IMR-90 (cell line): ENCODE measurements around the gene ABCB4. TPM values are rescaled to one million over a fixed set of nuclear protein-coding genes. Genes with fewer than 3 reads are reported as not detected.

ENCODE experiments used
- ATAC-seq: fragments of 200-7000 bp; cut with Tn5 transposase; 2 replicates; pipeline ENCODE4 v1.9.1; 2020; ENCODE audit warnings: low read depth, mild to moderate bottlenecking, moderate library complexity
- BruUV-seq: library from RNA; stranded (reverse); fragments of 400-500 nt; replicated peaks from 2 replicates; lab custom pipeline; 2021; lab: Mats Ljungman, UMichigan
- CTCF ChIA-PET: fragments of 300-600 bp; formaldehyde crosslinking; extraction: SDS; loops from one replicate; lab custom pipeline; 2021; ENCODE audit warnings: antibody characterized with exemption; lab: Yijun Ruan, JAX
- POLR2A ChIA-PET: fragments of 300-600 bp; sonication (Branson Sonifier 250); formaldehyde crosslinking; loops from one replicate; lab custom pipeline; 2022; ENCODE audit warnings: antibody characterized with exemption; ENCODE audit not compliant: unreplicated experiment; lab: Charles Lee
- DNase-seq: peaks from one replicate; pipeline ENCODE4 v3.0.0; 2013
- H2AFZ ChIP-seq: replicated peaks from 2 replicates; pipeline ENCODE3; 2013; ENCODE audit warnings: low read length, mild to moderate bottlenecking; ENCODE audit not compliant: poor library complexity
- H2AK5ac ChIP-seq: 2 replicates; pipeline ENCODE4 v1.6.1; 2013; ENCODE audit warnings: low read depth, low read length, inconsistent platforms
- H2AK9ac ChIP-seq: replicated peaks from 2 replicates; pipeline ENCODE3; 2013; ENCODE audit warnings: mild to moderate bottlenecking, low read depth, low read length, moderate library complexity; ENCODE audit not compliant: poor library complexity
- H2BK120ac ChIP-seq: 2 replicates; pipeline ENCODE4 v1.6.1; 2013; ENCODE audit warnings: low read depth, low read length, inconsistent platforms
- H2BK15ac ChIP-seq: 3 replicates; pipeline ENCODE4 v1.6.1; 2013; ENCODE audit warnings: low read depth, low read length, inconsistent platforms
- H2BK20ac ChIP-seq: 2 replicates; pipeline ENCODE4 v1.6.1; 2013; ENCODE audit warnings: low read depth, mild to moderate bottlenecking, inconsistent platforms, low read length, moderate library complexity
- H2BK5ac ChIP-seq: 2 replicates; pipeline ENCODE4 v1.6.1; 2013; ENCODE audit warnings: mild to moderate bottlenecking, low read depth, low read length, inconsistent platforms; ENCODE audit not compliant: poor library complexity, severe bottlenecking
- H3K14ac ChIP-seq: replicated peaks from 2 replicates; pipeline ENCODE4 v1.6.1; 2013; ENCODE audit warnings: low read depth, low read length, inconsistent platforms
- H3K18ac ChIP-seq: 2 replicates; pipeline ENCODE4 v1.6.1; 2013; ENCODE audit warnings: low read depth, low read length, control low read depth
- H3K23ac ChIP-seq: 2 replicates; pipeline ENCODE4 v1.6.1; 2013; ENCODE audit warnings: low read depth, low read length, inconsistent platforms
- H3K27ac ChIP-seq: 2 replicates; pipeline ENCODE4 v1.5.1; 2013; ENCODE audit warnings: mild to moderate bottlenecking, control low read depth, low read length; ENCODE audit not compliant: insufficient read depth
- H3K27me3 ChIP-seq: 2 replicates; pipeline ENCODE4 v1.6.1; 2013; ENCODE audit warnings: low read length; ENCODE audit not compliant: control insufficient read depth, insufficient read depth
- H3K36me3 ChIP-seq: 2 replicates; pipeline ENCODE4 v1.6.1; 2013; ENCODE audit warnings: low read length, mixed read lengths; ENCODE audit not compliant: control insufficient read depth, insufficient read depth
- H3K4ac ChIP-seq: 2 replicates; pipeline ENCODE4 v1.6.1; 2013; ENCODE audit warnings: low read depth, low read length, inconsistent platforms
- H3K4me1 ChIP-seq: 2 replicates; pipeline ENCODE4 v1.6.1; 2013; ENCODE audit warnings: low read length, mixed read lengths; ENCODE audit not compliant: control insufficient read depth, insufficient read depth
- H3K4me2 ChIP-seq: 2 replicates; pipeline ENCODE4 v1.6.1; 2013; ENCODE audit warnings: low read depth, mild to moderate bottlenecking, control low read depth, low read length, moderate library complexity
- H3K4me3 ChIP-seq: 2 replicates; pipeline ENCODE4 v1.5.1; 2013; ENCODE audit warnings: low read depth, mild to moderate bottlenecking, control low read depth, low read length, moderate library complexity; ENCODE audit not compliant: insufficient read depth
- H3K56ac ChIP-seq: 2 replicates; pipeline ENCODE4 v1.6.1; 2013; ENCODE audit warnings: low read length, inconsistent platforms; ENCODE audit not compliant: insufficient read depth; ENCODE audit errors: extremely low read depth
- H3K79me1 ChIP-seq, 2 experiments: 2 replicates each; pipeline ENCODE4 v1.6.1; 2013; ENCODE audit warnings: low read length in 2 of 2, inconsistent platforms in 1 of 2, low read depth in 1 of 2
- H3K9ac ChIP-seq: 2 replicates; pipeline ENCODE4 v1.6.1; 2013; ENCODE audit warnings: low read depth, low read length, control low read depth
- H3K9me1 ChIP-seq: 2 replicates; pipeline ENCODE4 v1.6.1; 2013; ENCODE audit warnings: low read length, inconsistent platforms; ENCODE audit not compliant: insufficient read depth
- H3K9me3 ChIP-seq: 2 replicates; pipeline ENCODE4 v1.6.1; 2013; ENCODE audit warnings: low read length; ENCODE audit not compliant: control insufficient read depth, insufficient read depth
- H4K20me1 ChIP-seq: 2 replicates; pipeline ENCODE4 v1.6.1; 2013; ENCODE audit warnings: low read length, inconsistent platforms; ENCODE audit not compliant: insufficient read depth
- H4K5ac ChIP-seq: 2 replicates; pipeline ENCODE4 v1.6.1; 2013; ENCODE audit warnings: mild to moderate bottlenecking, low read depth, low read length, control low read depth
- H4K8ac ChIP-seq, 2 experiments: 2 replicates each; pipeline ENCODE4 v1.6.1; 2013; ENCODE audit warnings: low read depth in 2 of 2, low read length in 2 of 2, control low read depth in 1 of 2, inconsistent platforms in 1 of 2
- H4K91ac ChIP-seq: 2 replicates; pipeline ENCODE4 v1.6.1; 2013; ENCODE audit warnings: low read depth, low read length, inconsistent platforms; ENCODE audit not compliant: insufficient read depth
- CEBPB ChIP-seq: IDR thresholded peaks from 2 replicates; pipeline ENCODE4 v1.6.1; 2012; ENCODE audit warnings: low read depth, low read length, improper control_type of control experiment
- ELK1 ChIP-seq: fragments of 150-350 bp; IDR thresholded peaks from 2 replicates; pipeline ENCODE4 v1.6.1; 2016; ENCODE audit warnings: low read depth, mild to moderate bottlenecking, low read length, moderate library complexity, borderline replicate concordance
- MAFK ChIP-seq: IDR thresholded peaks from 2 replicates; pipeline ENCODE4 v1.6.1; 2012; ENCODE audit warnings: low read depth, low read length, improper control_type of control experiment
- MXI1 ChIP-seq: IDR thresholded peaks from 2 replicates; pipeline ENCODE4 v1.6.1; 2012; ENCODE audit warnings: low read depth, mild to moderate bottlenecking, low read length, moderate library complexity, borderline replicate concordance
- NFE2L2 ChIP-seq: fragments of 150-350 bp; IDR thresholded peaks from 2 replicates; pipeline ENCODE4 v1.6.1; 2016; ENCODE audit warnings: low read depth, mild to moderate bottlenecking, low read length
- POLR2A ChIP-seq: IDR thresholded peaks from 2 replicates; pipeline ENCODE4 v1.6.1; 2012; ENCODE audit warnings: mild to moderate bottlenecking, low read depth, low read length
- WGBS, 2 experiments: methylation state at CpG; one replicate each; pipeline versions ENCODE4 v1.1.5 to v1.1.7; 2013; ENCODE audit warnings: missing lambda C conversion rate in 2 of 2; ENCODE audit not compliant: insufficient read length in 1 of 2; ENCODE audit errors: extremely low coverage in 2 of 2; 5-methylcytosine and 5-hydroxymethylcytosine counted together
- dilution Hi-C: fragments of 300-500 bp; cut with HindIII; formaldehyde crosslinking; loops from one replicate; pipeline ENCODE4 v1.14.3; 2018; ENCODE audit warnings: low sequenced_read_pairs; ENCODE audit not compliant: unreplicated experiment
- in situ Hi-C: fragments of 300-500 bp; cut with MboI; formaldehyde crosslinking; loops from 3 replicates; pipeline ENCODE4 v1.14.3; 2019; ENCODE audit warnings: low sequenced_read_pairs, inconsistent platforms, mixed read lengths
- intact Hi-C: fragments of 100-400 bp; cut with micrococcal nuclease; formaldehyde crosslinking; loops from 2 replicates; pipeline ENCODE4 v1.10.0; 2022
- polyA plus RNA-seq, 3 experiments: library from polyadenylated mRNA; depleted of rRNA; stranded (reverse); fragments of >200 nt; gene quantifications; 2 replicates each; pipeline ENCODE4 v1.2.3, GENCODE V29; 2012; ENCODE audit warnings: low replicate concordance in 1 of 3
- total RNA-seq: library from RNA; depleted of rRNA; stranded (reverse); fragments of >200 nt; gene quantifications from 2 replicates; pipeline ENCODE4 v1.2.3, GENCODE V29; 2012
- TF ChIP-seq, protein P1 (sequence below): conservative IDR thresholded peaks from 2 replicates; pipeline ENCODE4 v1.5.1; 2012; ENCODE audit warnings: mild to moderate bottlenecking, low read depth, low read length, improper control_type of control experiment

The ABCB4 gene
- total and polyA plus RNA-seq, 2 of the 4 experiments (the other 2 are of a cell fraction) = not detected

DNA sequence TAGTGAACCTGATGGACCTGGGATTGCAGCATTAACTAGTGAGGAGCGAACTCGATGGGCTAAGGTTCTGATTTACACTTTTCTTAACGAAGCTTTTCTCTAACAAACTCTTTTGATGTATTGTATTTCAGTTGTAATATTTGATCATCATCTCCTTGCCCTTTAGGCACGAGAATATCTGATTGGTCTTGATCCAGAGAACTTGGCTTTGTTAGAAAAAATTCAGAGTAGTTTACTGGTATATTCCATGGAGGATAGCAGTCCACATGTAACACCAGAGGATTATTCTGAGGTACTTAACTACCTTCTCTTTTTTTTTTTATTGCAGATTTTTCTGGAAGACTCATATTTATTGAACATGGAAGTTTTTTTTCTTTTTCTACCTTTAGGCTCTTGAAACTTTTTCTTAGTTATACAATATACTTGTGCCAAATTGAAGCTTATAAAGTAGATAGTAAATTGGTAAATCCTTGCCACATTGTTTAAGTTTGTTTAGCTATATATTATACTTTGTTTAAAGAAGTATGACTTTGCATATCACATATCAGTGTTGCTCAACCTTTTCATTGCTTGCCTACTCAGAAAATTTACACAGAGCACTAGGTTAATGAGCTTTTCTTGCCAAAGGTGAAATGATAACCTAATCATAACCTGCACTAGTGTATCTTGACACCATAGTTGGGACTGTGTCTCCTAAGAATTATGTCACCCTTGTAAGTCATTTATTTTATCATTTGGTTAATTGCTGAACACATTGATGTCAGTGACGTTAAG, 99.6 kb downstream of the ABCB4 start:
- Histone ChIP-seq H3K27me3 (no peaks in the 10 kb centered on the region), H4K20me1 (no peaks in the 10 kb centered on the region), H3K9me3 (no peaks in the 10 kb centered on the region), H4K8ac (peak overlapping the region in 1 of 2 experiments; percentile 1; a peak in 1 of 4 replicates), H2AK5ac (no peak overlapping the region), H4K91ac (no peak overlapping the region), H2BK15ac (no peak overlapping the region), H3K23ac (no peak overlapping the region), H2AK9ac (no peak overlapping the region), H3K14ac (no peak overlapping the region), H2AFZ (no peak overlapping the region), H2BK120ac (no peak overlapping the region), H3K4me3 (no peak overlapping the region), H3K27ac (no peak overlapping the region), H3K4me2 (no peak overlapping the region), H3K9me1 (no peaks in the 10 kb centered on the region), H3K79me1 (no peaks in the 10 kb centered on the region), H3K9ac (no peak overlapping the region), H3K4ac (no peak overlapping the region), H2BK5ac (no peak overlapping the region), H3K56ac (no peak overlapping the region), H2BK20ac (no peak overlapping the region), H3K4me1 (peaks cover 2% of the 10 kb centered on the region; the same call in 1 of the 2 replicates), H3K36me3 (0 out of 2 replicates have a peak, but pooled peaks cover 2% of the 10 kb centered on the region), H3K18ac (peak overlapping the region; percentile 46; the same call in 1 of the 2 replicates), H4K5ac (0 out of 2 replicates have a peak overlapping the region, but pooled peaks have one; percentile 50)
- DNase-seq = peak; percentile 11
- dilution Hi-C loops = no loop called here
- no TSS peak for BruUV-seq
- peak; percentile 56 for TF ChIP-seq CEBPB
- TF ChIP-seq POLR2A = no peak
- no peak for TF ChIP-seq MAFK
- TF ChIP-seq ELK1 = no peak
- TF ChIP-seq, protein P1, sequence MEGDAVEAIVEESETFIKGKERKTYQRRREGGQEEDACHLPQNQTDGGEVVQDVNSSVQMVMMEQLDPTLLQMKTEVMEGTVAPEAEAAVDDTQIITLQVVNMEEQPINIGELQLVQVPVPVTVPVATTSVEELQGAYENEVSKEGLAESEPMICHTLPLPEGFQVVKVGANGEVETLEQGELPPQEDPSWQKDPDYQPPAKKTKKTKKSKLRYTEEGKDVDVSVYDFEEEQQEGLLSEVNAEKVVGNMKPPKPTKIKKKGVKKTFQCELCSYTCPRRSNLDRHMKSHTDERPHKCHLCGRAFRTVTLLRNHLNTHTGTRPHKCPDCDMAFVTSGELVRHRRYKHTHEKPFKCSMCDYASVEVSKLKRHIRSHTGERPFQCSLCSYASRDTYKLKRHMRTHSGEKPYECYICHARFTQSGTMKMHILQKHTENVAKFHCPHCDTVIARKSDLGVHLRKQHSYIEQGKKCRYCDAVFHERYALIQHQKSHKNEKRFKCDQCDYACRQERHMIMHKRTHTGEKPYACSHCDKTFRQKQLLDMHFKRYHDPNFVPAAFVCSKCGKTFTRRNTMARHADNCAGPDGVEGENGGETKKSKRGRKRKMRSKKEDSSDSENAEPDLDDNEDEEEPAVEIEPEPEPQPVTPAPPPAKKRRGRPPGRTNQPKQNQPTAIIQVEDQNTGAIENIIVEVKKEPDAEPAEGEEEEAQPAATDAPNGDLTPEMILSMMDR = no peak
- TF ChIP-seq MXI1 = no peak
- TF ChIP-seq NFE2L2 = no peak
- in situ Hi-C loops = no loop called here
- intact Hi-C loops = no loop called here
- ChIA-PET CTCF (no interaction called here), POLR2A (no interaction called here)
- no CpG with 5 or more reads among the region's 5 CpGs for WGBS, 2 experiments
- peak; percentile 27 for ATAC-seq
